SW 1271 (cell line): ENCODE measurements around the gene ITGA2B.
A peak's percentile ranks its signal among the peaks of the same experiment; 100 is the strongest.
"Not testable (repeated sequence)": the region's sequence is repeated elsewhere in the genome, so short reads cannot be mapped to it uniquely, and the experiment has no call there.

ENCODE experiments used
- DNase-seq, 2 experiments: peaks; one replicate each; lab custom pipeline; 2025; lab: John Stamatoyannopoulos, UW

The ITGA2B gene

GRCh38 chr17:44351961-44352827 is 37.3 kb downstream of the ITGA2B start:
- DNase-seq = no peak

DNA sequence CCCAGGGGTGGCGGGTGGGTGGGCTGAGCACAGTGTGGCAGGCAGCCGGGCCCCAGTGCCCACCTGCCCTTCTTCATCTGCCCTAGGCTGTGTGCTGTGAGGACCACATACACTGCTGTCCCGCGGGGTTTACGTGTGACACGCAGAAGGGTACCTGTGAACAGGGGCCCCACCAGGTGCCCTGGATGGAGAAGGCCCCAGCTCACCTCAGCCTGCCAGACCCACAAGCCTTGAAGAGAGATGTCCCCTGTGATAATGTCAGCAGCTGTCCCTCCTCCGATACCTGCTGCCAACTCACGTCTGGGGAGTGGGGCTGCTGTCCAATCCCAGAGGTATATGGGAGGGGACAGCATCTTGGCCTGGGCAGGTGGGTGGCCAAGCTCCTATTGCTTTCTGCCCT is 38.0 kb downstream of the ITGA2B start:
- DNase-seq = no peak

GRCh38 chr17:44350733-44351226 is 38.7 kb downstream of the ITGA2B start:
- peak in 1 of 2 experiments; percentile 35 for DNase-seq

- DNase-seq = no peak
Measured at GRCh38 chr17:44349553-44350070, 39.8 kb downstream of the ITGA2B start.

- DNase-seq = no peak
Measured at GRCh38 chr17:44348988-44349364, 40.5 kb downstream of the ITGA2B start.

GRCh38 chr17:44348234-44348987 is 41.0 kb downstream of the ITGA2B start:
- no peak for DNase-seq

- DNase-seq = not testable (repeated sequence)
Measured at GRCh38 chr17:44347206-44348055, 42.0 kb downstream of the ITGA2B start.

GRCh38 chr17:44346064-44346844 is 43.2 kb downstream of the ITGA2B start:
- DNase-seq = no peak

- DNase-seq = peak; percentile 49 to 70
Measured at GRCh38 chr17:44345454-44346026, 43.9 kb downstream of the ITGA2B start.

DNA sequence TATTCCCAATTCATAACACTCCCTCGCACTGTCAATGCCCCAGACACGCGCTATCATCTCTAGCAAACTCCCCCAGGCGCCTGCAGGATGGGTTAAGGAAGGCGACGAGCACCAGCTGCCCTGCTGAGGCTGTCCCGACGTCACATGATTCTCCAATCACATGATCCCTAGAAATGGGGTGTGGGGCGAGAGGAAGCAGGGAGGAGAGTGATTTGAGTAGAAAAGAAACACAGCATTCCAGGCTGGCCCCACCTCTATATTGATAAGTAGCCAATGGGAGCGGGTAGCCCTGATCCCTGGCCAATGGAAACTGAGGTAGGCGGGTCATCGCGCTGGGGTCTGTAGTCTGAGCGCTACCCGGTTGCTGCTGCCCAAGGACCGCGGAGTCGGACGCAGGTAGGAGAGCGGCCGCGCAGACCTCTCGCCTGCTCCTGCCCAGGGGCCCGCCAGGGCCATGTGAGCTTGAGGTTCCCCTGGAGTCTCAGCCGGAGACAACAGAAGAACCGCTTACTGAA is 44.5 kb downstream of the ITGA2B start, which contains the start of gene GRN:
GRN (plus strand) TSS at position 364 of the 515 bp plus-strand sequence. CDS start 3,863 bp downstream, outside the sequence.
- DNase-seq = peak; percentile 97 to 99

DNA sequence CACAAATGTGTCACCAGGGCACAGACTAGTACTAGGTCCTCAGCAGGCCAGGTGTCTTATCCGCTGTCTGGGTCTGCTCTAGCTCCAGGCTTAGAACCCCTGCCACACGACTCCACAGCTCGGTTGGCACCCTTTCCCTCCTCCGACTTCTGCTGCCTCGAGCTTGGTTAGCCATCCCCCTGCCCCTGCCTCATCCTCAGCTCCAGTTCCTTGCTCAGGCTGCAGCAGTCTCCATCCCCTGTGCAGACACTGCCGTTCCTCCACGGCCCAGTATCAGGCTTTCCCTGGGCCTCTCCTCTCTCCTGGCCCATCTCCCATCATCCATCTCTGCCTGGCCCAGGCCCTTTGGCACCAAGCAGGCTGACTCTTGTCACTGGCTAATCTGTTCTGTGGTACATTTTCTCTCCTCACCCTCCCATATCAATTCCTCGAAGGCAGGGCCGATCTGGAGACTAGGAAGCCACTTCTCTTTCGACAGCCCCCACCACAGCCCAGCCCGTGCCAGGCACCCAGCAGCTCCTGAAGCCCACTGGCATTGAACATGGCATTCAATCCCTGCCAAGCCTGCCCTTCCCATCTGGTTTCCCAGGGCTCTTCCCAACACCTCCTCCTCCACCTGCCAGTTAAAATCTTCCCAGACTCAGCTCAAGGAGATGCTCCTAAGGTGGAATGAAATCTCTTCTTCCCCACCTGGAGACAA is 45.8 kb downstream of the ITGA2B start:
- no peak for DNase-seq

DNA sequence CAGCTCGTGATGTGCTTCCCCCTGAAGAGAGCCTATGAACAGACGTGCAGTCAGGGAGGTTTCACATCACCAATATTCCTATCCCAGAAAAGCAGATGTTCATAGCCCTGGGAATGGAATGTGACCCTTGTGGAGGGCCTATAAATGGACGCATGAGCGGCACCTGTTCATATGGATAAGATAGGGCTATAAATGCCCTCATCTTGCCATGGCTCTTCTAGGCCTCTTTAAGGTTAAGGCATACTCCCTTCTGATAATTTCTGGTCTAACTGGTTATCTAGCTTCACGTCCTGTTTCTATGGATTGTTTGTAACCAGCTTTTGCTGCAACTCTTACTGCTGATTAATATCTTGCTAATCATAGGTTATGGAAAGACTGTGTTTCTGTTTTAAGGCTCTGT is 48.9 kb downstream of the ITGA2B start:
- not testable (repeated sequence) for DNase-seq

- no peak for DNase-seq
Measured at GRCh38 chr17:44338702-44339101, 50.7 kb downstream of the ITGA2B start.

DNA sequence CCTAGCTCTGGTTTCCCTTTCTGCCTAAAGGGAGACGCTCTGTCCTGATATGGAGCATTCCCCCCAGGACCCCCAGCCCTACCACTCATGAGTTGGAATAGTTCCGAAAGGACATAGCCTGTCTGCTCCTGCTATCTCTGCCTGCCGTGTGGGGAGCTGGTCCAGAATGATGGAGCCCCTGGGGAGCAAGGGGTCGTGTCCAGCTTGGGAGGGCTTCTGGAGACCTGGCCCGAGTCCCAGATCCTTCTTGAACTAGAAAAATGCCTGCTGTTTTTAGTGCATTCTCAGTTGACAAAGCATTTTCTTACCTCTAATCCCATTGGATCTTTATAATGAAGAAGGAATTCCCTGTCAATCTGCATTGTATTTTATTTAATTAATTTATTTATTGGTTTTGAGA is 53.5 kb downstream of the ITGA2B start:
- DNase-seq = no peak

DNA sequence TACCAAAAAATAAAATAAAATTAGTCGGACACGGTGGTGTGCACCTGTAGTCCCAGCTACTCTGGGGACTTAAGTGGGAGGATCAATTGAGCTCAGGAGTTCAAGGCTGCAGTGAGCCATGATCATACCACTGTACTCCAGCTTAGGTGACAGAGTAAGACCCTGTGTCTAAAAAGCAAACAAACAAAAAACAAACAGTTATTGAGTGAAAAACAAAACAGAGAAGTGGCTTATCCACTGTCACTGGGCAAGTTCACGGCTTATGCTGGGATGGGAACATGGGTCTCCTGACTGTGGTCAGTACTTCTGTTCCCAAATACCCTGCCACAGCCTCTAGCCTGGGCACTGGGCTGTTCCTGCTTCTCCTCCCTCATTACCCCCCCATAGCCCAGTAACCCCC is 53.9 kb downstream of the ITGA2B start:
- DNase-seq = no peak

DNA sequence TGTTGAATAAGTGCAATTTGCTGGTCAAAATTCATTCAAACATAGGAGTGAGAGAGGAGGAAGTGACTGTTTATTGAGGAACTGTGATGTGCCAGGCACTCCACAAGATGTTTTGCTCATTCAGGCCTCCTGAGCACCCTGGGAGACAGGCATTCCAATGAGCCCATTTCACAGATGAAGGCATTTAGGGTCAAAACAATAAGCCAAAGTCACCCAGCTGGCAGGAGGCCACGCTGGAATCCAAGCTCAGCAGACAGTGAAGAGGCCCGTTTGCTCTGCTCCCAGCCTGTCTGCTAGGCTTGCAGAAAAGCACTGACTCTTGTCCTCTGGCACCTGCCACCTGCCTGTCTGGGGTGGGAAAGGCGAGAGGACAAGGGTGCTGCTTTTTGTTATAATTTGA is 54.7 kb downstream of the ITGA2B start:
- no peak for DNase-seq

- no peak for DNase-seq
Measured at GRCh38 chr17:44334315-44334714, 55.1 kb downstream of the ITGA2B start.

GRCh38 chr17:44333371-44333770 is 56.1 kb downstream of the ITGA2B start:
- no peak for DNase-seq

DNA sequence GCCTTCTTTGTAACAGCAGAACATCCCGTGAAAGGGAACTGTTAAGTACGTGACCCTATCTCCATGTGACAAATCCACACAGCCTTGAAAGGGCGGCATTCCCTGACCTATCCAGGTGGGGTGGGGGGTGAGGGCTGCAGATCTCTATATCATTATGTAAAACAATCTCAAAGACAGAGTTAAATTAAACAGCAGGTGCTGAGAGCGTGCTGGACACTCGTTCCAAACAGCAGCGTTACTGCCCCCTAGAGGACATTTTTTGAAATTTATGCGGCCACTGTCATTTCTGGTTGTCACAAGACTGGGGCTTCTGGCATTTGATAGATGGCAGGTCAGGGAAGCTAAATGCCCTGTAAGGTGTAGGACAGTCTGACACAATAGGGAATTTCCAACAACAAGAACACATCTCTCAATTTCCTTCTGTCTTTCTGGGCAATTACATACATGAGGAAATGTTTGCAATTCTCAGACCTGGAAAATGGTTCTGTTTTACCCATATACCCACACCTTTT is 58.1 kb downstream of the ITGA2B start:
- peak in 1 of 2 experiments; percentile 66 for DNase-seq
